GM23248 (cell line): ENCODE measurements around the gene ATG13. TPM values are rescaled to one million over a fixed set of nuclear protein-coding genes. Genes with fewer than 3 reads are reported as not detected.

ENCODE experiments used
- DNase-seq: peaks from one replicate; pipeline ENCODE4 v3.0.0-alpha.2; 2015
- H2AFZ ChIP-seq: fragments of 200-600 bp; sonication (generic); 2 replicates; pipeline ENCODE4 v1.6.1; 2016; ENCODE audit warnings: antibody characterized with exemption
- H3F3A ChIP-seq: fragments of 200-600 bp; sonication (generic); 2 replicates; pipeline ENCODE4 v1.6.1; 2016; ENCODE audit warnings: mild to moderate bottlenecking, antibody characterized with exemption, mixed run types; ENCODE audit not compliant: insufficient read depth
- H3K27ac ChIP-seq: fragments of 200-600 bp; sonication (generic); 2 replicates; pipeline ENCODE4 v1.5.1; 2016; ENCODE audit warnings: mild to moderate bottlenecking
- H3K27me3 ChIP-seq: fragments of 200-600 bp; sonication (generic); replicated peaks from 2 replicates; pipeline ENCODE4 v1.6.1; 2016; ENCODE audit warnings: mild to moderate bottlenecking; ENCODE audit not compliant: insufficient read depth
- H3K36me3 ChIP-seq: fragments of 200-600 bp; sonication (generic); 2 replicates; pipeline ENCODE4 v1.6.1; 2016; ENCODE audit warnings: low read depth, mild to moderate bottlenecking
- H3K4me1 ChIP-seq: fragments of 200-600 bp; sonication (generic); 2 replicates; pipeline ENCODE4 v1.6.1; 2016; ENCODE audit warnings: mild to moderate bottlenecking; ENCODE audit not compliant: insufficient read depth
- H3K4me2 ChIP-seq: fragments of 200-600 bp; sonication (generic); one replicate; pipeline ENCODE4 v1.6.1; 2016; ENCODE audit warnings: mild to moderate bottlenecking; ENCODE audit not compliant: unreplicated experiment
- H3K4me3 ChIP-seq: fragments of 200-600 bp; sonication (generic); 2 replicates; pipeline ENCODE4 v1.5.1; 2016; ENCODE audit warnings: mild to moderate bottlenecking
- H3K79me2 ChIP-seq: fragments of 200-600 bp; sonication (generic); 2 replicates; pipeline ENCODE4 v1.6.1; 2016; ENCODE audit warnings: mild to moderate bottlenecking; ENCODE audit not compliant: insufficient read depth
- H3K9ac ChIP-seq: fragments of 200-600 bp; sonication (generic); 2 replicates; pipeline ENCODE4 v1.6.1; 2016; ENCODE audit warnings: mild to moderate bottlenecking
- H3K9me2 ChIP-seq: fragments of 200-600 bp; sonication (generic); 2 replicates; pipeline ENCODE4 v1.6.1; 2016; ENCODE audit warnings: mixed run types, mild to moderate bottlenecking, moderate library complexity; ENCODE audit not compliant: insufficient read depth
- H3K9me3 ChIP-seq: fragments of 200-600 bp; sonication (generic); one replicate; pipeline ENCODE4 v1.6.1; 2017; ENCODE audit warnings: low read depth
- H4K20me1 ChIP-seq: fragments of 200-600 bp; sonication (generic); 2 replicates; pipeline ENCODE4 v1.6.0; 2016; ENCODE audit not compliant: insufficient read depth
- EZH2 ChIP-seq: fragments of 200-600 bp; sonication (generic); IDR thresholded peaks from 2 replicates; pipeline ENCODE4 v1.6.1; 2018; ENCODE audit warnings: antibody characterized with exemption, mild to moderate bottlenecking; ENCODE audit not compliant: insufficient read depth, poor library complexity, severe bottlenecking
- EZH2phosphoT487 ChIP-seq: fragments of 200-600 bp; sonication (generic); IDR thresholded peaks from 2 replicates; pipeline ENCODE4 v1.6.1; 2018; ENCODE audit warnings: antibody characterized with exemption, moderate library complexity, mild to moderate bottlenecking, low read depth; ENCODE audit not compliant: insufficient read depth
- WGBS, 2 experiments: methylation state at CpG; one replicate each; pipeline ENCODE4 v1.1.6; 2015 to 2017; ENCODE audit warnings: low lambda C conversion rate in 2 of 2, low coverage in 1 of 2; ENCODE audit errors: missing lambda C conversion rate in 2 of 2; 5-methylcytosine and 5-hydroxymethylcytosine counted together
- in situ Hi-C: fragments of 300-500 bp; cut with MboI; formaldehyde crosslinking; loops from 2 replicates; pipeline ENCODE4 v1.15.0; 2020
- polyA plus RNA-seq: library from polyadenylated mRNA; unstranded; fragments of >200 nt; fragmentation: Nextera tagmentation; extraction: Ambion mirVana; gene quantifications from 2 replicates; pipeline ENCODE4 v1.2.1, GENCODE V29; 2016
- total RNA-seq: library from RNA; depleted of rRNA; stranded (reverse); fragments of >200 nt; shearing (Covaris generic); gene quantifications from 2 replicates; pipeline ENCODE4 v1.2.3, GENCODE V29; 2014

ATG13 gene
- total and polyA plus RNA-seq, 2 experiments from 2014 or later = 55.1 to 118 TPM

DNA sequence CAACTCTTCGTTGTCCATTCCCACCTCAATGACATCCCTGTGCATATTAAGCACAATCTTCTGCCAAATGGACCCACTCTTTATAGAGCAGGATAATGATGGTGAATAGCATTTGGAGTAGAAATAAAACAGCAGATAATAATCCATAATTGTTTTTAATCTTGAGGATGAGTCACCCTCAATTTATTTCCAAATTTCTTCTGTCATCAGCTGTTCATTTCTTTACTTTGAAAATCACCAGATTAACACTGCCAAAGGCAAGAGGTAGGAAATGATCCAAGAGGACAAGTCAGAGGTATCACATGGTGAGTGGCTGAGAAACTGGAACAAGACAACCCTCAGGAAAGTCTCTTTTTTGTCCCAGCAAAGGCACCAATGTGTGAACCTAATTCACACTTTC lies 16.2 kb upstream of the ATG13 start:
- Histone ChIP-seq H3F3A (peaks cover 18% of the 10 kb centered on the region; the same call in 1 of the 2 replicates), H3K36me3 (no peaks in the 10 kb centered on the region), H3K4me2 (no peak overlapping the region), H3K9ac (no peak overlapping the region), H3K79me2 (no peaks in the 10 kb centered on the region; the same call in 1 of the 2 replicates), H3K9me3 (no peaks in the 10 kb centered on the region), H3K27me3 (no peaks in the 10 kb centered on the region), H4K20me1 (no peaks in the 10 kb centered on the region), H2AFZ (no peak overlapping the region), H3K9me2 (no peaks in the 10 kb centered on the region), H3K4me1 (peaks cover 11% of the 10 kb centered on the region), H3K27ac (peak overlapping the region; percentile 18; the same call in 1 of the 2 replicates), H3K4me3 (no peak overlapping the region)
- WGBS, 2 experiments = 4 to 10% methylated on average over 1 of the region's 1 CpG
- in situ Hi-C loops = no loop called here
- TF ChIP-seq EZH2phosphoT487 (no peak), EZH2 (no peak)
- DNase-seq = peak; percentile 61

DNA sequence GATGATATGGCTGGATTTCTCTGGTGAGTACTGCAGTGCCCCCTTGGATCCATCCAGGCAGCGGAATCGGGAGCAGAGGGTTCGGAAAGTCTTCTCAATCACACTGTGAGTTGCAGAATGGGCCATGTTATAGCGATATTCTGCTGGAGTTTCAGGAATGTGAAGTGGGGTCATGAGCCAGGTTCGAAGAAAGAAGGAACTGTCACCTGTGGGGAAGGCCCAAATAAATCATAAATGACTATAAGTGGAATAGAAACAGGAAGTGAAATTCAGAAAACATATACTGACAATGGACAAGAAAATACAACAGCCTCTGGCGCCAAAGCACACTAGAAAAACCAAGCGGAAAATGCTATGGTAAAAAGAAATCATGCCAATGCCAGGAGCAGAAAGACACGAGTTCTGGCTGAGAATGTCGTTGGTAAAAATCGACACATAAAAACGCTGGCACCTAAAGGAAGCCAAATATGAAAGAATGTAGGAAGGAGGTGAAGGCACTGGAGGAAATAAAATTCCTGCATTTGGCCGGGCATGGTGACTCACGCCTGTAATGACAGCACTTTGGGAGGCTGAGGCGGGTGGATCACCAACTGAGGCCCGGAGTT lies 13.5 kb upstream of the ATG13 start:
- H3K4me1 ChIP-seq = peaks cover 11% of the 10 kb centered on the region
- H3K36me3 ChIP-seq = no peaks in the 10 kb centered on the region
- in situ Hi-C loops = no loop called here
- H3K79me2 ChIP-seq = peaks cover under 1% of the 10 kb centered on the region; the same call in 1 of the 2 replicates
- H3K27ac ChIP-seq = no peak overlapping the region
- H3K9ac ChIP-seq = no peak overlapping the region
- no peaks in the 10 kb centered on the region for H3K27me3 ChIP-seq
- H2AFZ ChIP-seq = no peak overlapping the region
- no peak overlapping the region for H3K4me2 ChIP-seq
- TF ChIP-seq EZH2 = no peak
- TF ChIP-seq EZH2phosphoT487 = no peak
- no peak for DNase-seq
- H3K9me2 ChIP-seq = no peaks in the 10 kb centered on the region
- no peaks in the 10 kb centered on the region for H3K9me3 ChIP-seq
- H4K20me1 ChIP-seq = no peaks in the 10 kb centered on the region
- peaks cover 18% of the 10 kb centered on the region; the same call in 1 of the 2 replicates for H3F3A ChIP-seq
- WGBS, 2 experiments = 95% methylated on average over 15 of the region's 15 CpGs
- H3K4me3 ChIP-seq = no peak overlapping the region

DNA sequence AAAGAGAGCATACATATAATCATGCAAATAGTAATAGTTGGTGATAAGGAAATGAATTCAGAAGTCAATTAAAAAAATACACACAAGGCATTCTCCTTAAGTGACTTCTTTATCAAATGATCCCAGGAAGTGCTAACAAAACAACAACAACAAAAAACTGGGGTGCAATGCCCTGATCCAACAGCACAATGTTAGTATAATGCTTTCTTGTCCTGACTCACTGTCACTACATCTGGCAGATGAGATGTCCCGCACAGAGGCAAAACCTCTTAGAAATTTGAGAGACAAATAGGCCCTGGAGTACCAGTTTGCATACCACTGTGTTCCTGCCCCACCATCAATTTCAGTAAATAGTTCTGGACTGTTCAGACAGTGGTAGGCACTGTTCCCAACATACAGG lies 12.6 kb upstream of the ATG13 start:
- no peaks in the 10 kb centered on the region for H3K27me3 ChIP-seq
- H3K4me2 ChIP-seq = no peak overlapping the region
- no peaks in the 10 kb centered on the region for H4K20me1 ChIP-seq
- peaks cover 11% of the 10 kb centered on the region for H3K4me1 ChIP-seq
- no peak overlapping the region for H3K27ac ChIP-seq
- no peak overlapping the region for H3K9ac ChIP-seq
- H3K79me2 ChIP-seq = peaks cover 6% of the 10 kb centered on the region; the same call in 1 of the 2 replicates
- H3F3A ChIP-seq = peaks cover 18% of the 10 kb centered on the region; the same call in 1 of the 2 replicates
- TF ChIP-seq EZH2 = no peak
- no peak for TF ChIP-seq EZH2phosphoT487
- no peak overlapping the region for H3K4me3 ChIP-seq
- no peaks in the 10 kb centered on the region for H3K9me2 ChIP-seq
- H3K9me3 ChIP-seq = no peaks in the 10 kb centered on the region
- WGBS, 2 experiments = 61 to 67% methylated on average over 1 of the region's 1 CpG
- in situ Hi-C loops = no loop called here
- H2AFZ ChIP-seq = no peak overlapping the region
- no peak for DNase-seq
- no peaks in the 10 kb centered on the region for H3K36me3 ChIP-seq

DNA sequence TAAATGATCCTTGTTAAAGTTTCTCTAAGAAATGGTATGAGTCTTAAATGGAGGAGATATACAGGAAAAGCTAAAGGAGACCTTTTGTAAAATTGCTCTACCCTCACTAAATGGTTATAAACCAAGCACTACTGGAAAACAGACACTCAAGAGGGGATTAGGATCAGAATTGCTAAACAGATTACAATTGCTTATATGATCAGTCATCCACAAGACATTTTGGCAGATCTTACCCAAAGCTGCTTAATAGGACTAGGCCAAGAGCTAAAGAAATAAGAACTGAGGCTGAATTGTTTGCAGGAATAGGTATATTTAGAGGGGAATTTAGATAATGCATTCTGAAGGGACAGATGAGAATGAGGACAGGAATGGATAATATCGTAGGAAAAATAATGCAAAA lies 9.8 kb upstream of the ATG13 start:
- H3F3A ChIP-seq = no peaks in the 10 kb centered on the region
- no peak for TF ChIP-seq EZH2phosphoT487
- no peak for TF ChIP-seq EZH2

More for the DNA sequence above, 9.8 kb upstream of the ATG13 start:
- Histone ChIP-seq H3K9ac (no peak overlapping the region), H3K36me3 (no peaks in the 10 kb centered on the region), H3K4me1 (no peaks in the 10 kb centered on the region), H4K20me1 (no peaks in the 10 kb centered on the region), H3K27ac (no peak overlapping the region), H3K4me2 (no peak overlapping the region), H3K9me3 (no peaks in the 10 kb centered on the region), H3K27me3 (no peaks in the 10 kb centered on the region), H3K79me2 (peaks cover 19% of the 10 kb centered on the region), H2AFZ (no peak overlapping the region), H3K4me3 (no peak overlapping the region), H3K9me2 (no peaks in the 10 kb centered on the region)
- in situ Hi-C loops = no loop called here
- WGBS, 2 experiments = 88 to 100% methylated on average over 1 of the region's 1 CpG
- DNase-seq = no peak
